ENCODE data around the gene TSPAN32.

TSPAN32 gene, protein sequence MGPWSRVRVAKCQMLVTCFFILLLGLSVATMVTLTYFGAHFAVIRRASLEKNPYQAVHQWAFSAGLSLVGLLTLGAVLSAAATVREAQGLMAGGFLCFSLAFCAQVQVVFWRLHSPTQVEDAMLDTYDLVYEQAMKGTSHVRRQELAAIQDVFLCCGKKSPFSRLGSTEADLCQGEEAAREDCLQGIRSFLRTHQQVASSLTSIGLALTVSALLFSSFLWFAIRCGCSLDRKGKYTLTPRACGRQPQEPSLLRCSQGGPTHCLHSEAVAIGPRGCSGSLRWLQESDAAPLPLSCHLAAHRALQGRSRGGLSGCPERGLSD

DNA sequence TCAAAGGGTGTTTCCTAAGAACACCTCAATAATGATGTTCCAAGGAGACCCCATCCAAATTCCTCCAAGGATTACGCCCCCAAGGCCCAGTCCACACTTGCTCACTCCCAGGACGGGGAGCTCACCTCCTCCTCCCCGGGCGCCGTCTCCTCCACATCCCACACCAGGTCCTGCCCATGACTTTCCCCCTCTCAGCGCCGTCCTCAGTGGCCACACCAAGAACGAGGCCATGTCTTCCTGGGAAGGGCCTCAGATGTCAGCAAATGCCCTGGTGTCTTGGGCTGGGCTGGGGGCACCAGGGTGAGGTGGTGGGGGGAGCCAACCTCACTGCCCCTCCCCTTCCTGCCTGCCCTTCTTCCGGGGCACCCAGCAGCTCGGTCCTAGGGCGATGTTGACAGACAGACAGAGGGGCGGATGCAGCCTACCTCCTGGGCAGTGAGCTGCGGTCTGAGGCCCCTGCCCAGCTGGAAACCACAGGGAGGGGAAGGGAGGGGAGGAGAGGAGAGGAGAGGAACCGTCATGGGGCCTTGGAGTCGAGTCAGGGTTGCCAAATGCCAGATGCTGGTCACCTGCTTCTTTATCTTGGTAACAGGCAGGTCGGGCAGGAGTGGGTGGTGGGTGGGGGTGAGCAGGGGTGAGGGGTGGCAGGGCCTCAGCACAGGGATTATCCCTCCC lies at the start of gene TSPAN32, which contains the start of gene C11orf21:
Gene TSPAN32, plus strand, starts transcription at position 383 of the 675 bp plus-strand sequence. Its CDS starts 137 bp downstream, at position 520.
Gene C11orf21, minus strand, starts transcription at position 288 of the 675 bp plus-strand sequence. Its CDS starts 110 bp downstream, at position 178.
- DNase-seq = no peak

GRCh38 chr11:2252018-2252417 lies 49.8 kb upstream of the TSPAN32 start:
- no peak for DNase-seq

GRCh38 chr11:2256293-2256913 lies 45.4 kb upstream of the TSPAN32 start:
- peak; percentile 38 for DNase-seq

GRCh38 chr11:2256951-2257700 lies 44.7 kb upstream of the TSPAN32 start:
- DNase-seq = no peak

DNA sequence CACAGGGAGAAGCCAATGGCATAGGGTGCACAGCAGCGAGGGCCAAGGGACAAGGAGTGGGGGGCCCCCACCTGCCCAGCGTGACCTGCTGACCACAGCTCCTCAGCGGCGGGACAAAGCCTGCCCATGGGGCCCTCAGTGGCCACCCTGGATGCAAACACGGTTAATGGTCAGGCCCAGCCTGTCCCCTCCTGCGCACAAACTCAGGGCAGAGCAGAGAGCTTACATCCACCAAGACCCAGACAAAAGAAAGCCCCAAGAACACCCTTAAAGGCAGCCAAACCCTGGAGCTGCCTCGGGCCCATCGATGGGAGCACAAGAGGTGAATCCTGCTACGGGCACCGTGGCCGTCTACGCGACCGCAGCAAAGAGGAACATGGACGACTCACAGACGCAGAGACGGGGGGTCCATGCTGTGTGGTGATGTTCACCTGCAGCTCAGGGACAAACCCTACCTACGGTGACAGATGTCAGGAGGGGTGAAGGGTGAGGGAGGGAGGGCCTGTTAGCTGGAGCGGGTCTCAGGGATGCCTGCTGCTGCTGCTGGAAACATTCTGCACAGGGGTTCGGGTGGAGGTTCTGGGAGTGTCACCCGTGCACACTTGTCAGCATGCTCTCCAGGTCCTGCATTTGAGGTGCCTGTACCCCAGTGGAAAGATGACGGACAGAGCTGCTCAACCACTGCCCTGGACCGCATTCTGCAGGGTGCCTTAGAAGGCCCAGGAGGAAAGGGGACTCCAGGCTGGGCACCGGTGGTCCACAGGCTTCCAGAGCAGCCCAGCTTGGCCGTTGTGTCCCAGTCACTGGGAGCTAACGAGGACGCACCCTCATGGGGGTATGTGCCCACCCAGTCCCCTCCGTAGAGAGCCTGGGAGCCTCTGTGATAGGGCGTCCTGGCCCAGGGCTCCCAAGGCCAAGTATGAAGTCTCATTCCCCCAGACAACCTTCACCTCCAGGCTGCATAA lies 43.0 kb upstream of the TSPAN32 start:
- DNase-seq = peak; percentile 49

GRCh38 chr11:2259466-2259830 lies 42.4 kb upstream of the TSPAN32 start:
- peak; percentile 46 for DNase-seq

DNA sequence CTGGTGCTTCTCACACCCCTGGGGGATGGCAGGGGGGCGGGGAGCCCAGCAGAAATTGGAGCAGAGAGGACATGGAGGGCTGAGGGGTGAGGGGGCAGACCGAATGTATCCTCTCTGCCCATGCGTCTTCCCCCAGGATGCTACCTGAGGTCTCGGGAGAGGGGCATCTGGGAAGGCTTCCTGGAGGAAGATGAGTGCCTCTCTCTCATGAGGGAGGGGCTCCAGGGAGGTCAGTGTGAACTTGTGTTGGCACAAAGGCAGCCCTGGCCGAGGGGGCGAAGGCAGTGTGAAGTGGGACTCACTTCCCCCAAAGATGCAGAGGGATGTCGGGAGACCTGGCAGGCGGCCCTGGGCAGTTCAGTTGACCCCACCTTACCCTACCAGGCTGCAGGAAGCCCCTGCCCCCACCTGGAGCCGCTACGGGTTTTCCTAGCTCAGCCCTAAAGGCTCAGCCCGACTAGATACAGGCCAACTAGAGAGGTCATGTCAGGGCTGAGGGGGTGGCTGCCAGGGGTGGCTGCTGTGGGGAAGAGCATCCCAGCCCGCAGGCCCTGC lies 41.8 kb upstream of the TSPAN32 start:
- DNase-seq = peak; percentile 47

DNA sequence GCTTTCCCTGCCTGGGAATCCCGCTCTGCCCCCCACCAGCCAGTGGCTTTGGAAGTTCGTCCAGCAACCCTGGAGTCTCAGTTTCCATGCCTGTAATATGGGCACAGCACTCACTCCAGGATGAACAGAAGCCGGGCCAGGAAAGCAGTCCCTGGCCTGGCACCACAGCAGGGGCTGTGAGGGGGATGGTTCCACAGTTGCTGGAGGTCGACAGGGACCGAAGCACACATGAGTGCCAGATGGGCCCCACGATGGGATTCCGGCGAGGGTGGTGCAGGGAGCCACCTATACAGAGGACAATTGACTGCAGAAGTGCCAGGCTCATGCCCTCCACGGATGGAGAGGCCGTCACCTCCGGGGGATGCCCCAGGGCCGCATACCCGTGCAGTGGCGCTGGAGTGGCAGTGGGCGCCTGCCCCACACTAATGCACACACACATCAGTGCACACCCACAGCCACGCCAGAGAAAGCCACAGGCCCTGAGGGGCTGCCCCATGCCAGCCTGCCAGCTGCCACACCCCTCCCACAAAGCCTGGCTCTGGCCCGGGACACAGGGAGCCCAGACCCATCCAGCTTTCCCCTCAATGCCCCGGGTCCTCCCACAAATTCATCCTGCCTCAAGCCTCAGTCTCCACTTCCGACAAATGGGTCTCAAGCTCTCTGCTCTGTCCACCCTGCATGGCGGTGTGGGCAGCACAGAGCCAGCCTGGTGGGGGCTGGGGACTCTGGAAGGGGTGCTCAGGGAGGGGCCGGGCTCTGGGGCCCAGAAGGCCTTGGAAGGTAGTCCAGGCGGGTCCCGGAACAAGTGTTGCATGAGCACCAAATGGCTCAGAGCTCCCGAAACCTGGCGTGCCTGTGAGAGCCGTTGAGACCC lies 41.1 kb upstream of the TSPAN32 start:
- peak; percentile 53 for DNase-seq

DNA sequence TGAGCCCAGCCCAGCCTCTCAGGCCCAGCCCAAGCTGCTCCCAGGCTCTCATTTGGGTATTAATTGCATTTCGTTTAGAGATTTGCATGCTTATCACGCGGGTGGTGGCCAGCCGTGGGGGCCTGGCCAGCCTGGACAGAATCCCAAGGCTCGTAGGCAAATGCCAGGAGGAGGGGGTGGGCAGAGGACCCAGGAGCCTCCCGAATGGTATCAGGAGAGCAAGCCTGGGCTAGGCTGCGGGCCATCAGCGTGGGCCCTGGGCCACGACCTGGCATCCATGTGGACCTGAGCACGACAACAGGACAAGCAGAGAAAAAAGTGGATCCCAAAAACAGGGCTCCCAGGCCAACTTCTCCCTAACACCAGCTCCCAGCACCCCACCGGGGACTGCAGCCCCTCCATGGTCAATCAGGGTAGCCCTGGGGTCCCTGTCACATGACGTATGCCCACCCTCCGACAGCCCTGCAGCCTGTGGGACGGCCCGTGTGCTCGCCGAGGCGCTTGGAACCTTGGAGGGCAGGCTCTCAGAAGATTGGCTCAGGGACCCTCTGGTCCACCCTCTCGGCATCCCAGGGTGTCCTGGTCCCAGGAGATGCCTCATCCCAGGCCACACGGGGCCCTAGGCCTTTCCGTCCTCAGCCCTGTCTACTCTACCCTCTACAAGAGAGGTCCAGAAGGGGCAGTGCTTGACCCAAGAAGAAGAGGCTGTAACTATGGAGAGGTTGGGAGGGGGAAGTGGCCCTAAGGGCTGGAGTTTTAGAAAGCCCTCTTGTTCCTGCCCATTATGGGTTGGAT lies 40.2 kb upstream of the TSPAN32 start:
- DNase-seq = peak; percentile 51

DNA sequence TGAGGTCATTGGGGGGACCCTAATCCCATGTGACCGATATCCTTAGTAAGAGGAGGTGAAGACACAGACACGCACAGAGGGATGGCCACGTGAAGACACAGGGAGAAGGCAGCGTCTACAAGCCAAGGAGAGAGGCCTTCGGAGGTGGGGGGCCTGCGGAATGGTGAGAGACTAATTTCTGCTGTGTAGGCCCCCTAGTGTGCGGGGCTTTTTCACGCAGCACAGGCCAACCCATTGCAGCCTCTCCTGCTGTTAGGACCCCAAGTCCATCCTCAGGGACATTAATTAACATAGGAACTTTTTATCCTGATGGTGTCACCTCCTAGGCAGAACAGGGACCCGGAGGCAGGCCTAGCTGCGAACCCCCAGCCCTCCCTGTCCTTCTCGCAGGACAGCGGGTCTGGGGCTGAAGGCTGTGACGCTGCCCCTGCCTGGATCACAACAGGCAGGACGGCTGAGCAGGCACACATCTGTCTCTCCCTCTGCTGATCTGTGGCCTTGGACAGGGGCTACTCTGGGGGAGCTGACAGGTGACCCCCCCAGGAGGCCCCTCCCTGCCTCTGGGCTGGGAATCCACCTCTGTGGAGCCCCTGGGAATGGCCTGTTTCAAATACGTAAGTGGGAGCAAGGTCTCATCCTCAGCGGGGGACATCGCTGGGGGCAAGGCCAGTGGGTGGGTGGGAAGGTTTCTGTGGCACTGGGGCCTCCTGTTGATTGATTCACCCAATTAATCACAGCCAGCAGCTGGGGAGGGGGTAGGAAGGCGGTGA lies 39.3 kb upstream of the TSPAN32 start:
- DNase-seq = no peak

DNA sequence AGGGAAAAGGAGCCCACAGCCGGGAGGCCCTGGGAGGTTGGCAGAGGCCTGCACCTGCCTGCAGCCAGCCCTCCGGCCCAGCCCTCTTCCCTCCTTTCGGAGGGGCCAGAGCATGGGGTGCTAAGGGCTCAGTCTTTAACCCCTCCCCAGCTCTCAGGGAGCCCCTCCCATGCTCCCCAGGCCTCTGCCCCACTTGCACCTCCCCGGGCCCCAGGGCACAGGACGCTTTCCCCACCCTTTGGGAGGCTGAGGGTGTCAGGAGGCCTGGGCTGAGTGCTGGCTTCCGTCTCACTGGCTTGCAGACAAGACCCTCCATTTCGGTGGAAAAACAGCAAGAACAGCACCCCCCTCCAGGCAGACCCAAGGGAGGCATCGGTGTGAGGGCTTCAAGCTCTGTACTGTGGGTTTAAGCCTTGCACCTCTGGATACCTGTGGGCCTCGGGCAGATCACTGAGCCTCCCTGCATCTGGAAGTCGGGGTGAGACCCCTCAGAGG lies 38.7 kb upstream of the TSPAN32 start:
- no peak for DNase-seq

GRCh38 chr11:2263724-2264360 lies 38.0 kb upstream of the TSPAN32 start:
- DNase-seq = peak; percentile 37

DNA sequence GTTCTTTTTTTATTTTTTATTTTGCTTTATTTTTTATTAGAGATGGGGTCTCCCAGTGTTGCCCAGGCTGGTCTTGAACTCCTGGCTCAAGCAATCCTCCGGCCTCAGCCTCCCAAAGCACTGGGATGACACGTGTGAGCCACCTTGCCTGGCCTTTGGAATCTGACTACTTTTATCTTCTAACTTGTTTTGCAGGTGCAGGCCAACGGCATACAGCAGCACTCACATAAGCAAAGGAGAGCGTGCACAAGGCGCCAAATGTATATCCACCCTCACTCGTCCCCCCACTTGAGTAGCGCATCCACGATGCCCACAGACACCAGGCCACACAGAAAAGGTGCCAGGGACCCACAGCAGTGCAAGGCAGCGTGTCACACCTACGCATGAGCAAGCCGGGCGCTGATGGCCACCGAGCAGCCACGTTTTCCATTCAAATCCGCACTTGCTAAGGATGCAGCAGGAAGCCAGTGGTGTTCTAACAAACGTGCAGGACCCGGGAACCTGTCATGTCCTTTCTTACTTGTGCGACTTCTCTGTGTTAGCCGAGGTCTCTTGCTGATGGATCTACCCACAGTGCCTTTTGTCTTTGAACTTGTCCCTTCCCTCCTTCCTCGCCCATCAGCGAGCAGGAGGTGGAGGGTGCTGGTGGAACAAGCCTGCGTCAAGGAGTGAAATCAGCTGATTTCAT lies 37.3 kb upstream of the TSPAN32 start:
- peak; percentile 56 for DNase-seq

DNA sequence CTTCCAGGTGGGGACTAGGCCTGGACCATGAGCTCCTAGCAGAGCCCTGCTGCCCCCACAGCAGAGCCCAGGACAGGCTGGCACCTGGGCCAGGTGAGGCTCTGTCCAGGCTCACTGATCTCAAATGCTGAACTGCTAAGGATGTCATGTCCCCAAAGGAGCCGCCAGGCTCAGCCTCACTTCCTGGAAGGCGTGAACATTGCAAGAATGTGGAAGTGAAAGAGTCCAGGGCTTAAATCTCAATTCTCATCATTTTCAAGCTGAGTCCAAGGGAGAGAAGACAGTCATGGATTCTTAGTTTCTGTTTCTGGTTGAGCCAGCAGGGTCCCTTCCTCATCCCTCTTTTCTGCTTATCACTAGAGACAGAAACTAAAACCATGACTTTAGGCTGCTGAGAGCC lies 36.4 kb upstream of the TSPAN32 start:
- DNase-seq = peak; percentile 62

GRCh38 chr11:2265854-2266585 lies 35.8 kb upstream of the TSPAN32 start:
- peak; percentile 65 for DNase-seq

GRCh38 chr11:2266586-2267305 lies 35.1 kb upstream of the TSPAN32 start:
- DNase-seq = peak; percentile 57

Measured in activated CD8-positive, alpha-beta memory T cell treated with anti-CD3 and anti-CD28 coated beads for 24 hours (primary cell).